ENCODE data around the gene STXBP5. TPM values are rescaled to one million over a fixed set of nuclear protein-coding genes. Genes with fewer than 3 reads are reported as not detected.
A peak's percentile ranks its signal among the peaks of the same experiment; 100 is the strongest.

STXBP5 gene
- total and polyA plus RNA-seq, 9 of the 15 experiments (the other 6 are each of a cell fraction or from before 2014, with no cell fraction given), result 23.3 to 172 (median 71.5) TPM

GRCh38 chr6:147205690-147206600 lies 1.7 kb downstream of the STXBP5 start (continued):
- TF ChIP-seq PATZ1 (CRISPR knock-in tag; IDR thresholded peaks at IDR 0.05; ENCODE audit: borderline replicate concordance) (no peak; the same call in 1 of the 2 replicates), NFE2 (IDR thresholded peaks at IDR 0.05; ENCODE audit: low read depth) (no peak), ZFP36 (IDR thresholded peaks at IDR 0.05; ENCODE audit: low read depth, low read length, partially characterized antibody) (no peak), DLX4 (CRISPR knock-in tag; IDR thresholded peaks at IDR 0.05) (no peak), ZNF79 (CRISPR knock-in tag; IDR thresholded peaks at IDR 0.05; ENCODE audit: low read depth) (0 out of 2 replicates have a peak, but pooled peaks have one; percentile 18), SMARCC2 (IDR thresholded peaks at IDR 0.05; ENCODE audit: low read depth) (no peak), ZC3H4 (CRISPR knock-in tag; IDR thresholded peaks at IDR 0.05; ENCODE audit: borderline replicate concordance) (no peak), SRSF3 (IDR thresholded peaks at IDR 0.05; ENCODE audit: insufficient read depth, low read length) (no peak), ZKSCAN1 (IDR thresholded peaks at IDR 0.05; ENCODE audit: low read depth, low read length) (no peak), SMAD2 (IDR thresholded peaks at IDR 0.05; ENCODE audit: low read depth, low read length) (no peak), YY1 (IDR thresholded peaks at IDR 0.05; ENCODE audit: borderline replicate concordance in 1 of 3, control insufficient read depth in 1 of 3, extremely low read depth in 1 of 3, insufficient read depth in 3 of 3, insufficient read length in 1 of 3, insufficient replicate concordance in 2 of 3, low read depth in 1 of 3, low read length in 2 of 3) (peak in 1 of 3 experiments; percentile 20), POLR3A (IDR thresholded peaks at IDR 0.05; ENCODE audit: borderline replicate concordance, extremely low read depth, insufficient read depth, insufficient read length) (no peak), SREBF2 (CRISPR knock-in tag; IDR thresholded peaks at IDR 0.05) (no peak), HMG20A (CRISPR knock-in tag; conservative IDR thresholded peaks at IDR 0.05) (no peak), XRCC3 (IDR thresholded peaks at IDR 0.05) (no peak), NFIX (CRISPR knock-in tag; IDR thresholded peaks at IDR 0.05; ENCODE audit: low read depth) (no peak), NELFE (IDR thresholded peaks at IDR 0.05; ENCODE audit: insufficient read depth, insufficient read length) (no peak), PRDM10 (IDR thresholded peaks at IDR 0.05; ENCODE audit: partially characterized antibody) (no peak), SNRNP70 (optimal IDR thresholded peaks at IDR 0.05; ENCODE audit: low read depth, low read length) (no peak), ZKSCAN3 (CRISPR knock-in tag; IDR thresholded peaks at IDR 0.05) (no peak), NFXL1 (CRISPR knock-in tag; IDR thresholded peaks at IDR 0.05) (no peak), ZNF707 (CRISPR knock-in tag; conservative IDR thresholded peaks at IDR 0.05) (no peak)

Measured in K562 (cell line).